Fibroblast of peridontal ligament (primary cell): ENCODE measurements around the gene CAMK2A.
"Not testable (repeated sequence)": the region's sequence is repeated elsewhere in the genome, so short reads cannot be mapped to it uniquely, and the experiment has no call there.

Experiments
- DNase-seq: peaks from one replicate; pipeline ENCODE4 v3.0.0-alpha.2; 2010; ENCODE audit errors: extremely low read depth

CAMK2A gene

DNA sequence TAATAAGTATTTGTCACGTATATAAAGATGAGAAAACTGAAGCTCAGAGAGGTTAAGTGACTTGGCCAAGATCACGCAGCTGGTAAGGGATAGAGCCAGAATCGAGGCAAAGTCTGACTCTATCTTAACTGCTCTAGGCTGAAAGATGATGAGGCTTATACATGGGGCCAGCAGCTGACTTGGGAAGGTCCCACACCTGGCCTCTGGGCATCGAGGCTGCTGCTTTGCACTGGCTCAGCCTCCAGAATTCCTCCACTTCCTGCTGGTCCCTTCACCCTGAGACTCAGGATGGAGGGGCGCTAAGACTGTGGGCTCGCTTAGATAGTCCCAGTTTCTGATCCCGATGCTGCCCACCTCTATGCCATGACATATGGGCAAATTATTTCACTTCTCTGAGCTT lies 35.2 kb downstream of the CAMK2A start:
- DNase-seq: no peak

DNA sequence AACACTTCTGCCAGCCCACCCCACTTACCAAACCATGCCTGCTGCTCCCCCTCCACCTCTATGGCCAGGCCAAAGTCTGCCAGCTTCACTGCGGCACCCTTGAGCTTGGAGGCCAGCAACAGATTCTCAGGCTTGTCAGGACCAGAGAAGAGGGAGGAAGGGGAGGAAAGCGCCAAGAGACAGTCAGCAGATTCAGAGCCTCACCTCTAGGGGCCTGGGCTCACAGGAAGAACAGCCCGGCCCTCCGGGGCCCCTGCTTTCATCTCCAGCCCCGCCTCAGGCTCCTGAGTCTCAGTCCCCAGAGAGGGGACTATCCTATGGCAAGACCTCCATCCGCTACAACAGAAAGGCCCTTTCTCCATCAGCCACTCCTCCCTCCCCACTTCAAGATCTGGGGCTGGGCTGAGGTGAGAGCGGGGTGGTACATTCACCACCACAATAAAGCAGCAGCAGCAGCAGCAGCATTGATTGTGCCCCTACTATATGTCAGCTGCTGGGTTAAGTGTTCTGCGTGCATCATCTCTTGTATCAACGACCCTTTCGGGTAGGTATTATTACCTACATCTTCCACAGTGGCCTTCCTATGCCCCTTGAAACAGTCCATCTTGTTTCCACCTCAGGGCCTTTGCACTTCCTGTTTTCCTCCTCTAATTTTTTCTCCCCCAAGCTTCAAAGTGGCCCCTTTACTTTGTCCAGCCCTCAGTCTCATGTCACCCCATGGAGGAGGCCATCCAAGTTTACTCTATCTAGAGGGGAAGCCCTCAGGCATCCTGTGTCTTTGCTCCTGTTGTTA lies 36.0 kb downstream of the CAMK2A start:
- DNase-seq: no peak

GRCh38 chr5:150252489-150252888 lies 37.1 kb downstream of the CAMK2A start:
- no peak for DNase-seq

GRCh38 chr5:150251504-150251903 lies 38.1 kb downstream of the CAMK2A start:
- DNase-seq: no peak

GRCh38 chr5:150249744-150250143 lies 39.8 kb downstream of the CAMK2A start:
- DNase-seq: no peak

GRCh38 chr5:150248946-150249345 lies 40.6 kb downstream of the CAMK2A start:
- no peak for DNase-seq

DNA sequence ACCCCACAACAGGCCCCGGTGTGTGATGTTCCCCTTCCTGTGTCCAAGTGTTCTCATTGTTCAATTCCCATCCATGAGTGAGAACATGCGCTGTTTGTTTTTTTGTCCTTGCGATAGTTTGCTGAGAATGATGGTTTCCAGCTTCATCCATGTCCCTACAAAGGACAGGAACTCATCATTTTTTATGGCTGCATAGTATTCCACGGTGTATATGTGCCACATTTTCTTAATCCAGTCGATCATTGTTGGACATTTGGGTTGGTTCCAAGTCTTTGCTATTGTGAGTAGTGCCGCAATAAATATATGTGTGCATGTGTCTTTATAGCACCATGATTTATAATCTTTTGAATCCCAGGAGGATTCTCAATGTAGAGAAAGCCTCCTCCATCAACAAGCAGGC lies 41.1 kb downstream of the CAMK2A start:
- DNase-seq: not testable (repeated sequence)

DNA sequence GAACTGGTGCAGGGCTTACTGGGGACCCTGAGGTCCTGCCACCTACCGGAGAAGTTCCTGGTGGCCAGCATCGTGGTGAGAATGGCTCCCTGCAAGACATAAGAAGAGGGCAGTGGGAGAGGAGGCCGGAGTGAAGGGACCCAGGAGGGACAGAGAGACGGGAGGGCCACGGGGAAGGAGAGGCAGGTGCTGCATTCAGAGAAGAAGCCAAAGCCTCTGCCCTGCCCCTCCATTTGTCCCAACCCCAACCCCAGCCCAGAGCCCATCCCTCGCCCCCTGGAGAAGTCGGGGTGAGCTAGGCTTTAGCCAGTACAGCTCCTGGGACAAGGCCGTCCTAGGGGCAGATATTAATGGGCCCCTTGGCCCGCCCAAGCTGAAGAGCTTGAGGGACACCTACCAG lies 41.8 kb downstream of the CAMK2A start:
- DNase-seq: no peak

DNA sequence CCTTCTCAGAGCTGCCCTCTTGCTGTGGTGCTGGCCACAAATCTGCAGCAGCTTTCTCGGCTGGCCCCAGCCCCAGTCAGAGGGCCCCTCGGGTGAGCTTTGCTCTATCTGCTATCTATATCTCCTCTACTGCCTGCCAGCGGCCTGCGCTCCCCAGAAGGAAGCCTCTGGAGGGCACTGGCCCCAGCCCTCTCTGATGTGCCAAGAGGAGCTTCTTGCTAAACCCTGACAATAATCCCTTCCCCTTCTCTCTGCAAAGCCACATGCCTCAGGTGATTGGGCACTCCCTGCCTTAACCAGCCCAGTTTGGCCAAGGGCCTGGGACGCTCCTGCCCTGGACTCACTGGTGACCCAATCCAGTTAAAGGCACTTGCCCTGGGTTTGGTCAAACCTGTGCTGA lies 42.7 kb downstream of the CAMK2A start:
- DNase-seq: no peak

DNA sequence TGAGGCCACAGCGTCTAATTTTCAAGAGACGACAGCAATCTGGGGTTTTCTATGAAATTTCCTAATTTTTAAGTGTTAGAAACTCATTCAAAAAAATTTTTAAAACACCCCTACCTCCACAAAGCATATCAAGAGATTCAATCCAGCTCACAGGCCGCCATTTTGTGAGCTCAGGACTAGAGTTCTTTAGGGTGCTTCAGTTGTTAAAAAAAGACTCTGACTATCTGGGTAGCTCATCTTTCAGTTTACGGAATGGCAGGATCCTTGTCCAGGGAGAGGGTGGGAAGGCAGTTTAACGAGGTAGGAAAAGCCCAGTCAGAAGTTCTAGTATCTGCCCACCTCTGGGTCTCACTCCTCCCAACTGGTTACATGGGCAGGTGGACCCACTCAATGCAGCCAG lies 43.1 kb downstream of the CAMK2A start:
- DNase-seq: no peak

DNA sequence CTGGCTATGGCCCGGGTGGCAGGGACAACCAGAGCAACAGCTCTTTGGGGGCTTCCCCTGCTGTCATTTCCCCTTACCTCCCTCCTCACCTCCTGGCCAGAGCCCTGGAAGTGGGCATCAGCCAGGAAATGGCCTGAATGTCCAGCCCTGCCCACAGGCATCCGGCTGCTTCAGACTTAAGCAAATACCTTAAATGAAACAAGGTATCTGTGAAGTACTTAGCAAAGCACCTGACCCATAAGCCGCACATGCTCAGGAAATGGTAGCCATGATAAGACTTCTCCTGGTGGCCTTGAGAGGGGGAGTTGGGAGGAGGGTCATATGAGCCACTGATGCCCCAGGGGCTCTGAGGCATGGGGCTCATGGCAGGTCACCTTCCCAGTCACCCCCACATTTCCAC lies 43.8 kb downstream of the CAMK2A start:
- no peak for DNase-seq

- DNase-seq: no peak
These were observed 44.3 kb downstream of the CAMK2A start for GRCh38 chr5:150245111-150245789.

- DNase-seq: no peak
These were observed 45.4 kb downstream of the CAMK2A start for GRCh38 chr5:150244209-150244608.

DNA sequence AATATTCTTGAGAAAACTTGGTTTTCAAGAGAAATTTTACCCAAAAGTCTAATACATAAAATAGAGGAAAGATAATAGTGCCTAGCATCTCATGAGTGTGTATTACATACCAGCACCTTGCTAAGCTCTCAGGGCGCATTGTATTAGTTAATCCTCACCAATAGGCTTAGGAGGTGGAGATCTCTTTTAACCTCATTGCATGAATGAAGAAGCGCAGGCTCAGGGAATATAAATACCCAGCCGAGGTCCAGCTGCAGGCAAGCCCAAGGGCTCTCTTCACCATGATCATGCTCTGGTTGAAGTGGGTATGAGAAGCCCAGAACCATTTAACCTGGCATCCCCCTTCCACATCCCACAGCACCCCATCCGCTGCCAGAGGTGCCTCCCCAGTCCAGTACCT lies 46.0 kb downstream of the CAMK2A start:
- DNase-seq: no peak

GRCh38 chr5:150242251-150242894 lies 47.2 kb downstream of the CAMK2A start:
- DNase-seq: no peak

- DNase-seq: no peak
These were observed 48.0 kb downstream of the CAMK2A start for GRCh38 chr5:150241298-150242160.

DNA sequence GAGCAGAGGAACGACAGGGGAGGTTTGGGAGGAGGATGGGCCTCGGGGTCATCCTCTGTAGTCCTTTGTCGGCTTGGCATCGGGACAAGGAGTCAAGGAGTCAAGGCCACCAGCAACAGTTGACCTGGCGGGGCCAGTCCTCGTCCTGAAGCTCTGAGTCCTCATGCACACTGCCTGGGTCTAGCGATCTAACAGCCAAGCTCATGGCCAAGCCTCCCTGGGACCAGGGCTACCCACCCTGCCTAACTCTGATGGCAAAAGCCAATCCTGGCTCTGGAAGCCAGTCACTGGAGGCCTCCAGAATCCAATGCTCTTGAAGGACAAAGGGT lies 49.8 kb downstream of the CAMK2A start:
- no peak for DNase-seq

- no peak for DNase-seq
These were observed 50.3 kb downstream of the CAMK2A start for GRCh38 chr5:150239099-150239793.

DNA sequence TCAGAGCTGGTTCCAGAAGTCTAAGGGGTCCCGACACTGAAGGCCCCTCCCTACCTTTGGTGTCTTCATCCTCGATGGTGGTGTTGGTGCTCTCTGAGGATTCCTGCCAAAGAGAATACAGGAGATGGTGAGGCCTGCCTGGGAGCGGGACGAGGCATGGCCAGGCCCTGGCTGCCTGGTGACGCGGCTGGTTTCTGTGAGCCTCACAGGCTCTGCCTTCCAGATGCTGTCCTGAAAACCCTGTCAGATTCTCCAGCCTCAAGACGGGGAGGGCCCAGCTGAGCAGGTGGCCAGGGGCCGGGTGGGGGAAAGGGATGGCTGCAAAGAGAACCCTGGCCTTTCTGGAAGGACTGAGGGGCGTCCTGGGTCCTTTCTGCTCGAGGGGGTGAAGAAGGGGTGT lies 50.9 kb downstream of the CAMK2A start:
- DNase-seq: no peak

DNA sequence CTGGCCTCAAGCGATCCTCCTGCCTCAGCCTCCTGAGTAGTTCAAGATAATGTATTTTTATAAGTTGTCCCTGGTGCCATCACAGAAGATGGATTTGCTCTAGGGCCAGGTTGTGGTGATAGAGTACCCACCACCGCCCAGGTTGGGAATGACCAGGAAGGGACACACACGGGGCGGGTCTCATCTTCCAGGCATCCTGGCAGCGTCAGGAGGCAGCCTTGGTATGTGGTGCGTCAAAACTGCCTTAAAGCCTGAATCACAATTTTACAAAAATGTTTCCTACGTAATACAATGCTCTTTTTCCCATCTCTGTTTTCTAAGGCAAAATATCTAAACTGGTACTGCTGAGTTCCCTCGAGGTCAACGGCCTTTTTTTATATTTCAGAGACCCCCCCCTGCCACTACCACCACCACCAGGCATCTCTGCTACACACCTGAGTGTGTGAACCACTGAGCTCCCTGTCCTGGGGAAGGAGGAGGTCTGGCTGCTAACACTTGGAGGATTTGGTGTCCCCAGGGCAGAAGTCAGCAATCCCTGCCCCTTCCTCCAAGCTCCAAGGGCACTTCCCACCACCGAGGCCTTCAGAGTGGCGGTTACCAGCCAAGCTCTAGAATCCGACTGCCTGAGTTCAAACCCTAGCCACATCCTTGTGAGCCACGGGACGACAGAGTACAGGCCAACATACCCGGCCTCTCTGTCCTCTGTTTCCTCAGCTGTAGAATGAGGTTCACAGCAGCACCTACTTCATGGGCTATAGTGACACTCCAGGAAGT lies 52.4 kb downstream of the CAMK2A start:
- no peak for DNase-seq

DNA sequence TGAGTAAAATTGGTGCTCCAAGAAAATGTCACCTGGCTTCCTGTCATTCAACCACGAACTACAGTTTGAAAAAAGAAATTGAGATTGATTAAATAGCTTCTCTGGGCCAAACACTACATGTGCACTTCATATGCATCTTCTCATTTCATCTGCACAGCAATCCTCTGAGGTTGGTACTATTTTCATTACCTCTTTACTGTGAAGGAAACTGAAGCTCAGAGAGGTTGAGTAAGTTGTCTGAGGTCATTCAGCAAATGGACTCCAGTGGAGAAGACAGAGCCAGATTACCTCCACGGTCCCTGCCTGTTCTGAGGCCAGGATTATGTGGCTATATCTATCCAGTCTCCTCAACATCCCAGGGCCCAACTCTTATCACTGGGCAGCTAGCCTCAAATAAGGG lies 53.3 kb downstream of the CAMK2A start:
- DNase-seq: no peak
